ENCODE results near the gene FOXJ3. TPM values are rescaled to one million over a fixed set of nuclear protein-coding genes. Genes with fewer than 3 reads are reported as not detected.

The FOXJ3 gene
- total and polyA plus RNA-seq, 2 of the 13 experiments (the other 11 are each of a cell fraction or from before 2014, with no cell fraction given): 16.6 to 48.5 TPM

DNA sequence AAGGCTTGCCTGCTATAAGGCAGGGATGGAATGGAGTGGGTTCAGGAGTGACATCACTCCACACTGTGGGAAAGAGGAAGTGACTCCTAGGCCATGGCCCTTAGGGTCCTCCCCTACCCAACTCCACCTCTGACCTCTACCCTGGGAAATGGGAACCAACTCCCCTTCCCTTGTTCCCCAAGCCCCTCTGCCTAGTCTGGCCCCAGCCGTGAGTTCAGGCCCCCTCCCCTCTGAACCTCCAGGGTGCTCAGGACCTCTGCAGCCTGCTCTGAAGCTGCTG is 166.7 kb downstream of the FOXJ3 start:
- peaks cover 0 to 16% of the 10 kb centered on the region in 2 experiments; a peak in 2 of 5 replicates for H3K27me3 ChIP-seq (ENCODE audit: control insufficient read depth in 1 of 2, insufficient read depth in 2 of 2, low read length in 2 of 2)
- H3K4me3 ChIP-seq (replicated peaks in 1 of 3; ENCODE audit: insufficient read depth in 1 of 3, low read depth in 2 of 3, low read length in 3 of 3): no peak overlapping the region
- WGBS (ENCODE audit: low lambda C conversion rate): 0% methylated on average over 1 of the region's 1 CpG
- H3K79me2 ChIP-seq (ENCODE audit: insufficient read depth, low read length): no peaks in the 10 kb centered on the region
- H3K9ac ChIP-seq (ENCODE audit: insufficient read depth, low read depth, low read length): no peak overlapping the region
- no peaks in the 10 kb centered on the region for H3K36me3 ChIP-seq (replicated peaks in 1 of 2; ENCODE audit: control insufficient read depth in 1 of 2, insufficient read depth in 2 of 2, low read length in 2 of 2)
- intact Hi-C loops (cut with micrococcal nuclease; ENCODE audit: unreplicated experiment) (no loop called here), in situ Hi-C loops (cut with HindIII; ENCODE audit: extremely low pct_ligation_motif_present, low pct_unique_long_range_greater_than_20kb) (no loop called here)
- POLR2A ChIA-PET: no interaction called here
- no peak for DNase-seq (ENCODE audit: low spot score)
- FAIRE-seq: no peak
- H3K4me2 ChIP-seq (ENCODE audit: low read depth, low read length): no peak overlapping the region
- no peak overlapping the region for H2AFZ ChIP-seq (ENCODE audit: low read length)
- TF ChIP-seq, protein P1, sequence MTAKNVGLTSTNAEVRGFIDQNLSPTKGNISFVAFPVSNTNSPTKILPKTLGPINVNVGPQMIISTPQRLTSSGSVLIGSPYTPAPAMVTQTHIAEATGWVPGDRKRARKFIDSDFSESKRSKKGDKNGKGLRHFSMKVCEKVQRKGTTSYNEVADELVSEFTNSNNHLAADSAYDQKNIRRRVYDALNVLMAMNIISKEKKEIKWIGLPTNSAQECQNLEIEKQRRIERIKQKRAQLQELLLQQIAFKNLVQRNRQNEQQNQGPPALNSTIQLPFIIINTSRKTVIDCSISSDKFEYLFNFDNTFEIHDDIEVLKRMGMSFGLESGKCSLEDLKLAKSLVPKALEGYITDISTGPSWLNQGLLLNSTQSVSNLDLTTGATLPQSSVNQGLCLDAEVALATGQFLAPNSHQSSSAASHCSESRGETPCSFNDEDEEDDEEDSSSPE (CRISPR knock-in tag; IDR thresholded peaks at IDR 0.05): no peak
- TF ChIP-seq ZGPAT (CRISPR knock-in tag; IDR thresholded peaks at IDR 0.05) (no peak), ATF7 (IDR thresholded peaks at IDR 0.05) (no peak), ATF7 (CRISPR knock-in tag; IDR thresholded peaks at IDR 0.05) (no peak), POLR2AphosphoS5 (IDR thresholded peaks at IDR 0.05; ENCODE audit: low read depth, low read length) (no peak), ZNF562 (CRISPR knock-in tag; IDR thresholded peaks at IDR 0.05; ENCODE audit: borderline replicate concordance) (no peak), ZNF350 (CRISPR knock-in tag; IDR thresholded peaks at IDR 0.05; ENCODE audit: borderline replicate concordance, low read depth) (no peak), ZNF326 (CRISPR knock-in tag; IDR thresholded peaks at IDR 0.05; ENCODE audit: borderline replicate concordance) (no peak), ZNF761 (CRISPR knock-in tag; conservative IDR thresholded peaks at IDR 0.05) (no peak), ELF3 (CRISPR knock-in tag; IDR thresholded peaks at IDR 0.05) (no peak)
- H3K9me3 ChIP-seq (ENCODE audit: low read length): no peaks in the 10 kb centered on the region
- CTCF ChIA-PET (ENCODE audit: low intra/inter-chr PET ratio, low total read pairs): no interaction called here
- no TSS peak for BruUV-seq (replicated peaks)
- H3K4me1 ChIP-seq (ENCODE audit: insufficient read depth, low read length): peaks cover 46% of the 10 kb centered on the region
- no peak overlapping the region for H3K27ac ChIP-seq (ENCODE audit: extremely low read length, insufficient read depth, low read length)
- no peaks in the 10 kb centered on the region for H4K20me1 ChIP-seq (ENCODE audit: insufficient read depth, low read length)
- no peak for ATAC-seq
